ENCODE measurements around the gene KLHDC2.
"Not testable (repeated sequence)": the region's sequence is repeated elsewhere in the genome, so short reads cannot be mapped to it uniquely, and the experiment has no call there.

Gene KLHDC2

GRCh38 chr14:49770212-49770817 lies 2.4 kb downstream of the KLHDC2 start:
- DNase-seq = no peak

GRCh38 chr14:49771691-49772090 lies 3.7 kb downstream of the KLHDC2 start:
- DNase-seq; intact Hi-C loops (cut with DNase I): not testable (repeated sequence)

More at GRCh38 chr14:49770212-49770817, 2.4 kb downstream of the KLHDC2 start:
- intact Hi-C loops (cut with DNase I) = no loop called here

GRCh38 chr14:49774106-49774505 lies 6.2 kb downstream of the KLHDC2 start:
- no peak for DNase-seq
- intact Hi-C loops (cut with DNase I) = no loop called here

GRCh38 chr14:49778421-49778820 lies 10.5 kb downstream of the KLHDC2 start:
- no peak for DNase-seq
- intact Hi-C loops (cut with DNase I) = no loop called here

- DNase-seq; intact Hi-C loops (cut with DNase I): not testable (repeated sequence)
Observed at GRCh38 chr14:49781040-49781439, 13.1 kb downstream of the KLHDC2 start.

- intact Hi-C loops (cut with DNase I) = no loop called here
- DNase-seq = no peak
Observed at GRCh38 chr14:49783394-49784014, 15.6 kb downstream of the KLHDC2 start.

- intact Hi-C loops (cut with DNase I) = no loop called here
- no peak for DNase-seq
Observed at GRCh38 chr14:49786315-49786714, 18.4 kb downstream of the KLHDC2 start.

GRCh38 chr14:49792618-49793017 lies 24.7 kb downstream of the KLHDC2 start:
- intact Hi-C loops (cut with DNase I) = no loop called here
- no peak for DNase-seq

GRCh38 chr14:49796025-49796424 lies 28.1 kb downstream of the KLHDC2 start:
- intact Hi-C loops (cut with DNase I) = no loop called here

GRCh38 chr14:49808780-49809179 lies 40.8 kb downstream of the KLHDC2 start:
- intact Hi-C loops (cut with DNase I) = no loop called here
- DNase-seq = no peak

More at GRCh38 chr14:49796025-49796424, 28.1 kb downstream of the KLHDC2 start:
- no peak for DNase-seq

GRCh38 chr14:49816118-49816517 lies 48.2 kb downstream of the KLHDC2 start:
- intact Hi-C loops (cut with DNase I); DNase-seq: not testable (repeated sequence)

GRCh38 chr14:49816844-49817243 lies 48.9 kb downstream of the KLHDC2 start:
- intact Hi-C loops (cut with DNase I) = no loop called here
- no peak for DNase-seq

- DNase-seq = no peak
- intact Hi-C loops (cut with DNase I) = no loop called here
Observed at GRCh38 chr14:49820176-49820575, 52.2 kb downstream of the KLHDC2 start.

- intact Hi-C loops (cut with DNase I) = no loop called here
Observed at GRCh38 chr14:49828640-49829039, 60.7 kb downstream of the KLHDC2 start.

More at GRCh38 chr14:49828640-49829039, 60.7 kb downstream of the KLHDC2 start:
- no peak for DNase-seq

Data from head of caudate nucleus (tissue), 42 donors.